GM23338 (cell line): ENCODE measurements around the gene XPR1.

Experiments used
- CREB1 ChIP-seq: fragments of 250-450 bp; sonication (Bioruptor Pico); IDR thresholded peaks from 2 replicates; pipeline ENCODE4 v1.5.0; 2020; ENCODE audit warnings: low read depth, mild to moderate bottlenecking, moderate library complexity
- CTCF ChIP-seq, 2 experiments: fragments of 200-600 bp in 1 of 2; sonication (generic) in 1 of 2; conservative IDR thresholded peaks; 2 replicates each; pipeline versions ENCODE4 v1.5.1 to v1.6.1; 2016 to 2017; ENCODE audit warnings: antibody characterized with exemption in 2 of 2, low read depth in 2 of 2, mild to moderate bottlenecking in 2 of 2, moderate library complexity in 1 of 2
- ETS1 ChIP-seq: IDR thresholded peaks from 2 replicates; pipeline ENCODE4 v1.6.1; 2016; ENCODE audit warnings: antibody characterized with exemption
- EZH2 ChIP-seq: fragments of 200-600 bp; sonication (generic); IDR thresholded peaks from one replicate; pipeline ENCODE4 v1.8.0; 2017; ENCODE audit warnings: antibody characterized with exemption, mild to moderate bottlenecking, low read depth; ENCODE audit not compliant: unreplicated experiment
- EZH2phosphoT487 ChIP-seq: fragments of 200-600 bp; sonication (generic); IDR thresholded peaks from one replicate; pipeline ENCODE4 v1.8.1; 2018; ENCODE audit warnings: antibody characterized with exemption; ENCODE audit not compliant: unreplicated experiment
- JUNB ChIP-seq: IDR thresholded peaks from one replicate; pipeline ENCODE4 v1.6.1; 2016; ENCODE audit warnings: antibody characterized with exemption; ENCODE audit not compliant: unreplicated experiment
- NANOG ChIP-seq: IDR thresholded peaks from 2 replicates; pipeline ENCODE4 v1.6.1; 2016; ENCODE audit warnings: antibody characterized with exemption, borderline replicate concordance
- POLR2AphosphoS5 ChIP-seq: IDR thresholded peaks from 2 replicates; pipeline ENCODE4 v1.6.1; 2016; ENCODE audit warnings: antibody characterized with exemption, low read depth
- REST ChIP-seq: IDR thresholded peaks from one replicate; pipeline ENCODE4 v1.6.1; 2018; ENCODE audit warnings: antibody characterized with exemption; ENCODE audit not compliant: unreplicated experiment
- STAT1 ChIP-seq: IDR thresholded peaks from one replicate; pipeline ENCODE4 v1.6.1; 2016; ENCODE audit warnings: antibody characterized with exemption; ENCODE audit not compliant: unreplicated experiment
- ZNF114 ChIP-seq: fragments of 250-450 bp; sonication (Bioruptor Pico); IDR thresholded peaks from 2 replicates; pipeline ENCODE4 v1.5.0; 2020; ENCODE audit warnings: mild to moderate bottlenecking, moderate library complexity
- ZNF331 ChIP-seq: fragments of 250-450 bp; sonication (Bioruptor Pico); IDR thresholded peaks from 2 replicates; pipeline ENCODE4 v1.5.0; 2020; ENCODE audit warnings: low read depth, mild to moderate bottlenecking, moderate library complexity

- TF ChIP-seq CREB1 (CRISPR knock-in tag) (no peak), CTCF (conservative IDR thresholded peaks at IDR 0.05; ENCODE audit: low read depth in 2 of 2) (no peak), ZNF114 (CRISPR knock-in tag) (no peak), EZH2 (no peak), REST (no peak), EZH2phosphoT487 (no peak), POLR2AphosphoS5 (no peak), ETS1 (no peak), JUNB (no peak), NANOG (no peak), STAT1 (no peak), ZNF331 (CRISPR knock-in tag) (no peak)
Measured at GRCh38 chr1:180836449-180836848, 204.6 kb downstream of the XPR1 start.
